Tibial nerve (tissue), 3 donors: Measurements from ENCODE around the gene SEL1L.

Experiments
- EP300 ChIP-seq, 2 donors: sonication (generic); formaldehyde crosslinking; IDR thresholded peaks; one replicate each; pipeline ENCODE4 v1.6.1; 2017; ENCODE audit warnings: antibody characterized with exemption in 2 of 2, mild to moderate bottlenecking in 1 of 2
- POLR2A ChIP-seq, 2 donors: fragments of 450-650 bp; IDR thresholded peaks; one replicate each; pipeline ENCODE4 v1.6.1; 2017; ENCODE audit warnings: antibody characterized with exemption in 2 of 2, mild to moderate bottlenecking in 2 of 2, moderate library complexity in 2 of 2

GRCh38 chr14:81557146-81557545 is 23.5 kb upstream of the SEL1L start:
- TF ChIP-seq POLR2A (IDR thresholded peaks at IDR 0.05) = no peak
- no peak for TF ChIP-seq EP300 (IDR thresholded peaks at IDR 0.05)
